Measurements from ENCODE around the gene DNHD1. TPM values are rescaled to one million over a fixed set of nuclear protein-coding genes. Genes with fewer than 3 reads are reported as not detected.

The DNHD1 gene
- total RNA-seq, 2 donors from 2014 or later = 23.9 to 26.5 TPM

DNA sequence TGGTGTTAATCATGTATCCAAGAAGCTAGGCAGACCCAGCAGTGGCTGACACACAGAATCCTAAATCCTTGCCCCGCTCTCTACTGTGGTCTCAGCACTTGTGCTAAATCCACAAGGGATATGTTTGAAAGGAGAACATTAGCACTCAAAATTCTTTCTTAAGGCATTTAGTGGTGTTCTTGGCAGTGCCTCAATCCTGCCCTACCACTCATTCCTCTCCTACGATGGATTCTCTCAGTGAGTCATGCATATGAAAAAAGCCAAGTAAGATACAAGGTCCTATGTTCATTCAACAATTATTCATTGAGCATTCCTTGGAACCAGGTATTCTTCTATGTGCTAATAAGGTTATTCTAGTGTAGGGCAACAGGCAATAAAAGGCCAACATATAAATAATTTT is 75.1 kb downstream of the DNHD1 start:
- Histone ChIP-seq H3K4me3 (no peak overlapping the region), H3K27me3 (replicated peaks; ENCODE audit: insufficient read depth) (no peaks in the 10 kb centered on the region), H3K4me1 (ENCODE audit: control insufficient read depth in 1 of 2, low read depth in 2 of 2) (peaks cover 0 to 20% of the 10 kb centered on the region in 2 donors), H3K27ac (no peak overlapping the region), H3K9me3 (no peaks in the 10 kb centered on the region), H3K36me3 (no peaks in the 10 kb centered on the region)
- ATAC-seq (ENCODE audit: insufficient number of reproducible peaks, low FRiP score, low read depth) (no peak), DNase-seq (ENCODE audit: low spot score) (no peak)
- no peak for TF ChIP-seq CTCF (IDR thresholded peaks at IDR 0.05)

DNA sequence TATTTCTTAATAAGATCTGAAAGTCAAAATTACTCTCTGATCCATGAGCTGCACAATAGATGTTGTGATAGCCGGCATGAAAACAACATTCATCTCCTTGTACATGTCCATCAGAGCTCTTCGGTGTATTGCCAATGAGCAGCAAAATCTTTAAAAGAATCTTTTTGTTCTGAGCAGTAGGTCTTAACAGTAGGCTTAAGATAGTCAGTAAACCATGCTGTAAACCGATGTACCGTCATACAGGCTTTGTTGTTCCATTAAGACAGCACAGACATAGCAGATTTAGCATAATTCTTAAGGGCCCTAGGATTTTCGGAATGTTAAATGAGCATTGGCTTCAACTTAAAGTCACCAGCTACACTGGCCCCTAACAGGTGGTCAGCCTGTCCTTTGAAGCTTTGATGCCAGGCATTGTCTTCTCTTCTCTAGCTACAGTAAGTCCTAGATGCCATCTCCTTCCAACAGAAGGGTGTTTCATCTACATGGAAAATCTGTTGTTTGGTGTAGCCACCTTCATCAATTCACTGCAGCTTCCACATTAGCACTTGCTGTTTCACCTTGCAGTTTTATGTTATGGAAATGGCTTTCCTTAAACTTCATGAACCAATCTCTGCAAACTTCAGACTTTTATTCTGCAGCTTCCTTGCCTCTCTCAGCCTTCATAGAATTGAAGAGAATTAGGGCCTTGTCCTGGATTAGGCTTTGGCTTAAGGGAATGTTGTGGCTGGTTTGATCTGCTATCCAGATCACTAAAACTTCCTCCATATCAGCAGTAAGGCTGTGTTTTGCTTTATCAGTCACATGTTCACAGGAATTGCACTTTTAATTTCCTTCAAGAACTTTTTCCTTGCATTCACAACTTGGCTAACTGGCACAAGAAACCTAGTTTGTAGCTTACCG is 78.0 kb downstream of the DNHD1 start:
- H3K27ac ChIP-seq = no peak overlapping the region
- H3K4me1 ChIP-seq (ENCODE audit: control insufficient read depth in 1 of 2, low read depth in 2 of 2) = peaks cover 0 to 16% of the 10 kb centered on the region in 2 donors
- no peaks in the 10 kb centered on the region for H3K9me3 ChIP-seq
- H3K36me3 ChIP-seq = no peaks in the 10 kb centered on the region
- no peak for DNase-seq (ENCODE audit: low spot score)
- TF ChIP-seq CTCF (IDR thresholded peaks at IDR 0.05) = no peak
- no peaks in the 10 kb centered on the region for H3K27me3 ChIP-seq (replicated peaks; ENCODE audit: insufficient read depth)
- H3K4me3 ChIP-seq = no peak overlapping the region
- ATAC-seq (ENCODE audit: insufficient number of reproducible peaks, low FRiP score, low read depth) = no peak

DNA sequence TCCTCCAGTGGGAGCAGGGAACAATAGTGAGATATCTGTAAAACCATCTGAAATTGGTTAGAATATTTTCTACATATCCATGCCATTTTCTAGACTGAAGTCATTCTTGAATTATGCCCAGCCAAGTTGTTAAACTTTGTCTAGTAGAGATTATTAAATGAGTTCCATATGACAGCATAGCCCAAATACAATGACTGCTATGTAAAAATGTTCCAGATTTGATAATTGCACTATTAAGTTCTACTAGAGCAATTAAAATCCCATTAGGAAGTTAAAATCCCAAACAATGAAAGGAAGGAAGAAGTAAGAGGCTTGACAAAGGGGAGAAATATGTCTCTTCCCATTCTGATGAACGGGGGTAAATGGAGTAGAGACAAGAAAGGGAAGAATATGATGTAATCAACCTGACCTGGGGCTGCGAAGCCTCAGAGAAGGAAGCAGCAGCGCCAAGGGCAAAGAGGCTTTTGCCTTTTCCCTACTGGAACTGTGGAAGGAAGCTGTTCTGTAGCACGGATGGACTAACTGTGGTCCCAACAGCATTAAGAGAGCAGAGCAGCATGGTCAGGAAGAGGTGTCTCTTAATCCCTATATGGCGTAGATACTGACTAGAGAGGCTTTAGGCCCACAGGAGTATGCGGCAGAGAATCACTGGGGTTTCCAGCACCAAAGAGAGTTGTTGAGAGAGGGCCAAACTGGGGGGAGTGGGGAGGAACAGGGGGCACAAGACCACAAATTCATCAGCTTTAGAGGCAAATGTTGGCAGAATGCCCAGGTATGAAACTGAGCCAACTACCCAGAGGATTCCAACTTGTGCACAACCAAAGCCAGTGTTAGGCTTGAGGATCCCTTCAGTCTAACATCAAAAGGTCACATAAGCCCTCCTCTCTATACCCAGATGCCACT is 79.6 kb downstream of the DNHD1 start:
- Histone ChIP-seq H3K9me3 (no peaks in the 10 kb centered on the region), H3K4me1 (ENCODE audit: control insufficient read depth in 1 of 2, low read depth in 2 of 2) (peaks cover 0 to 13% of the 10 kb centered on the region in 2 donors), H3K4me3 (no peak overlapping the region), H3K27ac (no peak overlapping the region), H3K27me3 (replicated peaks; ENCODE audit: insufficient read depth) (no peaks in the 10 kb centered on the region), H3K36me3 (no peaks in the 10 kb centered on the region)
- DNase-seq (ENCODE audit: low spot score) = no peak
- ATAC-seq (ENCODE audit: insufficient number of reproducible peaks, low FRiP score, low read depth) = no peak
- TF ChIP-seq CTCF (IDR thresholded peaks at IDR 0.05) = no peak

- Histone ChIP-seq H3K27ac (no peak overlapping the region), H3K4me1 (ENCODE audit: control insufficient read depth in 1 of 2, low read depth in 2 of 2) (peaks cover 0 to 8% of the 10 kb centered on the region in 2 donors), H3K4me3 (no peak overlapping the region), H3K9me3 (no peaks in the 10 kb centered on the region), H3K27me3 (replicated peaks; ENCODE audit: insufficient read depth) (no peaks in the 10 kb centered on the region), H3K36me3 (no peaks in the 10 kb centered on the region)
- no peak for ATAC-seq (ENCODE audit: insufficient number of reproducible peaks, low FRiP score, low read depth)
- no peak for TF ChIP-seq CTCF (IDR thresholded peaks at IDR 0.05)
- no peak for DNase-seq (ENCODE audit: low spot score)
Observed at GRCh38 chr11:6578134-6578533, 81.1 kb downstream of the DNHD1 start.

DNA sequence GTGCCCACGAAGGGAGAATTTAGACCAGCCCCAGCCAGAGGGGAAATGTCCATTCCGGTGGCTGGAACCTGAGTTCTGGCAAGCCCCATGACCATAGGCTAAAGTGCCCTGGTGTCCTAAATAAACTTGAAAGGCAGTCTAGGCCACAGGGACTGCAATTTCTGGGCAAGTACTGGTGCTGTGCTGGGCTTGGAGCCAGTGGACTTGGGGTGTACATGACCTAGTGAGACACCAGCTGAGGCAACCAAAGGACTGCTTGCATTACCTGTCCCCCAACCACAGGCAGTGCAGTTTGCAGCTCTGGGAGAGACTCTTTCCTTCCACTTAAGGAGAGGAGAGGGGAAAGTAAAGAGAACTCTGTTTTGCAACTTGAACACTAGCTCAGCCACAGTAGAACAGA is 82.6 kb downstream of the DNHD1 start:
- ATAC-seq (ENCODE audit: insufficient number of reproducible peaks, low FRiP score, low read depth) = no peak
- TF ChIP-seq CTCF (IDR thresholded peaks at IDR 0.05) = no peak
- H3K27me3 ChIP-seq (replicated peaks; ENCODE audit: insufficient read depth) = no peaks in the 10 kb centered on the region

More for the DNA sequence above, 82.6 kb downstream of the DNHD1 start:
- Histone ChIP-seq H3K36me3 (no peaks in the 10 kb centered on the region), H3K9me3 (peaks cover 2% of the 10 kb centered on the region), H3K27ac (no peak overlapping the region), H3K4me3 (no peak overlapping the region), H3K4me1 (ENCODE audit: control insufficient read depth in 1 of 2, low read depth in 2 of 2) (peaks cover 0 to 8% of the 10 kb centered on the region in 2 donors)
- DNase-seq (ENCODE audit: low spot score) = no peak
